ENCODE data around the gene UNC119B.

GRCh38 chr12:120706029-120706428 lies 4.2 kb upstream of the UNC119B start:
- TF ChIP-seq CTCF (conservative IDR thresholded peaks at IDR 0.05; ENCODE audit: low read length) (no peak), EZH2phosphoT487 (IDR thresholded peaks at IDR 0.05; ENCODE audit: borderline replicate concordance, low read depth, low read length) (no peak)

Data from OCI-LY7 (cell line).